ENCODE data around the gene NCKAP1.
"Not testable (repeated sequence)": the region's sequence is repeated elsewhere in the genome, so short reads cannot be mapped to it uniquely, and the experiment has no call there.

The NCKAP1 gene

GRCh38 chr2:182890773-182891378 lies 147.4 kb downstream of the NCKAP1 start:
- Histone ChIP-seq H3K9ac (ENCODE audit: low read length) (peak overlapping the region; percentile 1), H3K27me3 (replicated peaks; ENCODE audit: control insufficient read depth, insufficient read depth, low read length) (no peaks in the 10 kb centered on the region), H3K36me3 (ENCODE audit: control insufficient read depth, insufficient read depth, low read length, severe bottlenecking) (no peaks in the 10 kb centered on the region), H3K4me1 (ENCODE audit: control insufficient read depth, insufficient read depth, low read length) (peaks cover 25% of the 10 kb centered on the region), H3K4me3 (ENCODE audit: low read length) (peak overlapping the region; percentile 46), H3K9me3 (ENCODE audit: control insufficient read depth, low read length) (no peaks in the 10 kb centered on the region)
- peak; percentile 8 for DNase-seq (ENCODE audit: low read depth)

GRCh38 chr2:182890305-182890704 lies 148.0 kb downstream of the NCKAP1 start:
- DNase-seq (ENCODE audit: low read depth), result no peak

GRCh38 chr2:182887753-182888415 lies 150.4 kb downstream of the NCKAP1 start:
- Histone ChIP-seq H3K4me1 (ENCODE audit: control insufficient read depth, insufficient read depth, low read length) (peaks cover 37% of the 10 kb centered on the region), H3K4me3 (ENCODE audit: low read length) (no peak overlapping the region), H3K27me3 (replicated peaks; ENCODE audit: control insufficient read depth, insufficient read depth, low read length) (no peaks in the 10 kb centered on the region), H3K9me3 (ENCODE audit: control insufficient read depth, low read length) (no peaks in the 10 kb centered on the region), H3K36me3 (ENCODE audit: control insufficient read depth, insufficient read depth, low read length, severe bottlenecking) (no peaks in the 10 kb centered on the region), H3K9ac (ENCODE audit: low read length) (no peak overlapping the region)
- no peak for DNase-seq (ENCODE audit: low read depth)

More at GRCh38 chr2:182890305-182890704, 148.0 kb downstream of the NCKAP1 start:
- no peaks in the 10 kb centered on the region for H3K9me3 ChIP-seq (ENCODE audit: control insufficient read depth, low read length)
- H3K9ac ChIP-seq (ENCODE audit: low read length), result no peak overlapping the region
- H3K36me3 ChIP-seq (ENCODE audit: control insufficient read depth, insufficient read depth, low read length, severe bottlenecking), result no peaks in the 10 kb centered on the region
- H3K4me3 ChIP-seq (ENCODE audit: low read length), result no peak overlapping the region
- H3K4me1 ChIP-seq (ENCODE audit: control insufficient read depth, insufficient read depth, low read length), result peaks cover 27% of the 10 kb centered on the region
- H3K27me3 ChIP-seq (replicated peaks; ENCODE audit: control insufficient read depth, insufficient read depth, low read length), result no peaks in the 10 kb centered on the region

GRCh38 chr2:182887093-182887492 lies 151.2 kb downstream of the NCKAP1 start:
- Histone ChIP-seq H3K4me3 (ENCODE audit: low read length) (peak overlapping the region; percentile 57), H3K27me3 (replicated peaks; ENCODE audit: control insufficient read depth, insufficient read depth, low read length) (no peaks in the 10 kb centered on the region), H3K4me1 (ENCODE audit: control insufficient read depth, insufficient read depth, low read length) (peaks cover 39% of the 10 kb centered on the region)

GRCh38 chr2:182885771-182886170 lies 152.5 kb downstream of the NCKAP1 start:
- Histone ChIP-seq H3K9ac (ENCODE audit: low read length) (no peak overlapping the region), H3K4me3 (ENCODE audit: low read length) (no peak overlapping the region), H3K27me3 (replicated peaks; ENCODE audit: control insufficient read depth, insufficient read depth, low read length) (no peaks in the 10 kb centered on the region), H3K4me1 (ENCODE audit: control insufficient read depth, insufficient read depth, low read length) (peaks cover 30% of the 10 kb centered on the region), H3K9me3 (ENCODE audit: control insufficient read depth, low read length) (no peaks in the 10 kb centered on the region), H3K36me3 (ENCODE audit: control insufficient read depth, insufficient read depth, low read length, severe bottlenecking) (no peaks in the 10 kb centered on the region)
- DNase-seq (ENCODE audit: low read depth), result no peak

More at GRCh38 chr2:182887093-182887492, 151.2 kb downstream of the NCKAP1 start:
- H3K36me3 ChIP-seq (ENCODE audit: control insufficient read depth, insufficient read depth, low read length, severe bottlenecking), result no peaks in the 10 kb centered on the region
- peak; percentile 33 for DNase-seq (ENCODE audit: low read depth)
- H3K9me3 ChIP-seq (ENCODE audit: control insufficient read depth, low read length), result no peaks in the 10 kb centered on the region
- H3K9ac ChIP-seq (ENCODE audit: low read length), result no peak overlapping the region

GRCh38 chr2:182883451-182883850 lies 154.8 kb downstream of the NCKAP1 start:
- Histone ChIP-seq H3K4me3 (ENCODE audit: low read length) (no peak overlapping the region), H3K4me1 (ENCODE audit: control insufficient read depth, insufficient read depth, low read length) (peaks cover 29% of the 10 kb centered on the region), H3K36me3 (ENCODE audit: control insufficient read depth, insufficient read depth, low read length, severe bottlenecking) (no peaks in the 10 kb centered on the region), H3K9ac (ENCODE audit: low read length) (no peak overlapping the region), H3K9me3 (ENCODE audit: control insufficient read depth, low read length) (no peaks in the 10 kb centered on the region), H3K27me3 (replicated peaks; ENCODE audit: control insufficient read depth, insufficient read depth, low read length) (no peaks in the 10 kb centered on the region)
- peak; percentile 55 for DNase-seq (ENCODE audit: low read depth)

- H3K9me3 ChIP-seq (ENCODE audit: control insufficient read depth, low read length); H3K4me3 ChIP-seq (ENCODE audit: low read length); H3K9ac ChIP-seq (ENCODE audit: low read length); H3K36me3 ChIP-seq (ENCODE audit: control insufficient read depth, insufficient read depth, low read length, severe bottlenecking); DNase-seq (ENCODE audit: low read depth); H3K27me3 ChIP-seq (replicated peaks; ENCODE audit: control insufficient read depth, insufficient read depth, low read length): not testable (repeated sequence)
- peaks cover 12% of the 10 kb centered on the region for H3K4me1 ChIP-seq (ENCODE audit: control insufficient read depth, insufficient read depth, low read length)
Observed at GRCh38 chr2:182880100-182880499, 158.2 kb downstream of the NCKAP1 start.

- not testable (repeated sequence) for H3K36me3 ChIP-seq (ENCODE audit: control insufficient read depth, insufficient read depth, low read length, severe bottlenecking); H3K9ac ChIP-seq (ENCODE audit: low read length); DNase-seq (ENCODE audit: low read depth); H3K9me3 ChIP-seq (ENCODE audit: control insufficient read depth, low read length); H3K4me3 ChIP-seq (ENCODE audit: low read length); H3K4me1 ChIP-seq (ENCODE audit: control insufficient read depth, insufficient read depth, low read length); H3K27me3 ChIP-seq (replicated peaks; ENCODE audit: control insufficient read depth, insufficient read depth, low read length)
Observed at GRCh38 chr2:182876653-182877052, 161.6 kb downstream of the NCKAP1 start.

GRCh38 chr2:182870227-182870626 lies 168.0 kb downstream of the NCKAP1 start:
- no peaks in the 10 kb centered on the region for H3K36me3 ChIP-seq (ENCODE audit: control insufficient read depth, insufficient read depth, low read length, severe bottlenecking)
- DNase-seq (ENCODE audit: low read depth), result no peak
- H3K9ac ChIP-seq (ENCODE audit: low read length), result no peak overlapping the region

GRCh38 chr2:182868054-182868796 lies 170.0 kb downstream of the NCKAP1 start:
- no peaks in the 10 kb centered on the region for H3K9me3 ChIP-seq (ENCODE audit: control insufficient read depth, low read length)
- no peaks in the 10 kb centered on the region for H3K4me1 ChIP-seq (ENCODE audit: control insufficient read depth, insufficient read depth, low read length)
- no peaks in the 10 kb centered on the region for H3K27me3 ChIP-seq (replicated peaks; ENCODE audit: control insufficient read depth, insufficient read depth, low read length)
- no peak for DNase-seq (ENCODE audit: low read depth)
- H3K36me3 ChIP-seq (ENCODE audit: control insufficient read depth, insufficient read depth, low read length, severe bottlenecking), result no peaks in the 10 kb centered on the region
- no peak overlapping the region for H3K9ac ChIP-seq (ENCODE audit: low read length)
- H3K4me3 ChIP-seq (ENCODE audit: low read length), result no peak overlapping the region

More at GRCh38 chr2:182870227-182870626, 168.0 kb downstream of the NCKAP1 start:
- Histone ChIP-seq H3K4me1 (ENCODE audit: control insufficient read depth, insufficient read depth, low read length) (no peaks in the 10 kb centered on the region), H3K9me3 (ENCODE audit: control insufficient read depth, low read length) (peaks cover 3% of the 10 kb centered on the region), H3K27me3 (replicated peaks; ENCODE audit: control insufficient read depth, insufficient read depth, low read length) (no peaks in the 10 kb centered on the region), H3K4me3 (ENCODE audit: low read length) (no peak overlapping the region)

- Histone ChIP-seq H3K36me3 (ENCODE audit: control insufficient read depth, insufficient read depth, low read length, severe bottlenecking) (no peaks in the 10 kb centered on the region), H3K27me3 (replicated peaks; ENCODE audit: control insufficient read depth, insufficient read depth, low read length) (no peaks in the 10 kb centered on the region), H3K9ac (ENCODE audit: low read length) (peak overlapping the region; percentile 78), H3K4me1 (ENCODE audit: control insufficient read depth, insufficient read depth, low read length) (no peaks in the 10 kb centered on the region), H3K4me3 (ENCODE audit: low read length) (peak overlapping the region; percentile 84), H3K9me3 (ENCODE audit: control insufficient read depth, low read length) (no peaks in the 10 kb centered on the region)
- DNase-seq (ENCODE audit: low read depth), result no peak
Observed at GRCh38 chr2:182867426-182868053, 170.7 kb downstream of the NCKAP1 start.

Measured in adipocyte (in vitro differentiated cells).